G401 (cell line): ENCODE results near the gene M1AP. TPM values are rescaled to one million over a fixed set of nuclear protein-coding genes. Genes with fewer than 3 reads are reported as not detected.

Experiments
- DNase-seq: peaks from one replicate; pipeline ENCODE4 v3.0.0-alpha.2; 2015; ENCODE audit warnings: low spot score
- in situ Hi-C: cut with HindIII; loops from 2 replicates; pipeline ENCODE4 v1.10.0; 2016; ENCODE audit warnings: low sequenced_read_pairs, mixed read lengths
- total RNA-seq: library from RNA; depleted of rRNA; stranded (reverse); fragments of >200 nt; shearing (Covaris generic); gene quantifications from 2 replicates; pipeline ENCODE4 v1.2.3, GENCODE V29; 2014

The M1AP gene
- total RNA-seq, 1 experiment from 2014 or later: not detected

DNA sequence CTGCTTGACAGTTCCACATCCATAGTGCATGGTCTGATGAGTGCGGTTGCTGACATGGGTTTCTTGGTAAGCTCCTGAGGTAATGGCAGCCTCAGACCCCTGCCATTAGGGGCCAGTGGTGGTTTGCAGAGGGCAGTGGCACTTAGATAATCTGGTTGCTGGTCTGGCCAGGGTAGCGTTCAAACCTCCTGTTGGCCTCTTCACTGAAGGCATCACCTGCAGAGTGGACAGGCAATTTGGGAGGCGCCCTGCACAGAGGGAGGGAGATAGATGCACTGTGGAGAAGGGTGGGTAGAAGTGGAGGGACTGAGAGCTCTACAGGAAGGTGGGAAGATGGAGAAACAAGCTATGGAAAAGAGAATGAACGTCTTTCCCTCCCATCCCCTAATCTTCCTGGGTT lies 114.7 kb downstream of the M1AP start:
- in situ Hi-C loops: no loop called here
- DNase-seq: no peak

- in situ Hi-C loops: no loop called here
- DNase-seq: peak; percentile 38
These were observed 115.9 kb downstream of the M1AP start for GRCh38 chr2:74532222-74532621.

DNA sequence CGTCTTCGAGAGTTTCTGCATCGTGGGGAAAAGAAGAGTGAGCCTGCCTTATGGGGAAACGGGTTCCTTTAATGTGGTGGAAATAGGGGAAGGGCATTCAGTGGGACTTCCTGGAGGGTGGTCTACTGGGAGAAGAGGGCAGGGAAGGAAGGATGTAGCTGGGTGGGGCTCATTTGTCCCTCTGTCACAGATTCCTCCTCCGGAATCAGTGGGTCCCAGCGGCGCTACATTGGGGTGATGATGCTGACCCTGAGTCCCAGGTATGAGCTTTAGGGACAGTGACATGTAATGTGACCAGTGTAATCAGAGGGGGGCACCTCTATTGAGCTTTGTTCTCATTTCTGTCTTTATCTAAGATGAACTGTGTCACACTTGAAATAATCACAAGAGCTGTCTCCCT lies 116.5 kb downstream of the M1AP start:
- no peak for DNase-seq
- in situ Hi-C loops: no loop called here

DNA sequence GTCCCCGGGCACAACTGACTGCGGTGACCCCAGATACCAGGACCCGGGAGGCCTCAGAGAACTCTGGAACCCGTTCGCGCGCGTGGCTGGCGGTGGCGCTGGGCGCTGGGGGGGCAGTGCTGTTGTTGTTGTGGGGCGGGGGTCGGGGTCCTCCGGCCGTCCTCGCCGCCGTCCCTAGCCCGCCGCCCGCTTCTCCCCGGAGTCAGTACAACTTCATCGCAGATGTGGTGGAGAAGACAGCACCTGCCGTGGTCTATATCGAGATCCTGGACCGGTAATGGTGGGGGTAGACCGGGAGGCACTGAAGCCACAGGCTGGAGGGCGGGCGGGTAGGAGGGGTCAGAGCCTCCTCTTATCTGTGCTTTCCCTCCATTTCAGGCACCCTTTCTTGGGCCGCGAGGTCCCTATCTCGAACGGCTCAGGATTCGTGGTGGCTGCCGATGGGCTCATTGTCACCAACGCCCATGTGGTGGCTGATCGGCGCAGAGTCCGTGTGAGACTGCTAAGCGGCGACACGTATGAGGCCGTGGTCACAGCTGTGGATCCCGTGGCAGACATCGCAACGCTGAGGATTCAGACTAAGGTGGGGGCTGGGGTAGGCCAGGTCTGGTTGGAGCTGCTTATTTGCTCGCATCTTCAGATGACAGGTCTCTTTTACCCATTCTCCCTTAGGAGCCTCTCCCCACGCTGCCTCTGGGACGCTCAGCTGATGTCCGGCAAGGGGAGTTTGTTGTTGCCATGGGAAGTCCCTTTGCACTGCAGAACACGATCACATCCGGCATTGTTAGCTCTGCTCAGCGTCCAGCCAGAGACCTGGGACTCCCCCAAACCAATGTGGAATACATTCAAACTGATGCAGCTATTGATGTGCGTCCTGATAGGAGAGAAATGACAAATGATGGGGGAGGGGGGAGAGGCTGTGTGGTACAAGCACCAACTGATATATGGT lies 117.6 kb downstream of the M1AP start:
- in situ Hi-C loops: no loop called here
- peak; percentile 32 for DNase-seq

GRCh38 chr2:74529357-74530238 lies 118.5 kb downstream of the M1AP start, which contains the start of the genes AUP1 and HTRA2:
AUP1 (minus strand) TSS chr2:74529706; CDS start chr2:74529629, 77 bp downstream.
HTRA2 (plus strand) TSS chr2:74529933; CDS start chr2:74530007, 74 bp downstream.
- DNase-seq: peak; percentile 99
- in situ Hi-C loops: no loop called here

DNA sequence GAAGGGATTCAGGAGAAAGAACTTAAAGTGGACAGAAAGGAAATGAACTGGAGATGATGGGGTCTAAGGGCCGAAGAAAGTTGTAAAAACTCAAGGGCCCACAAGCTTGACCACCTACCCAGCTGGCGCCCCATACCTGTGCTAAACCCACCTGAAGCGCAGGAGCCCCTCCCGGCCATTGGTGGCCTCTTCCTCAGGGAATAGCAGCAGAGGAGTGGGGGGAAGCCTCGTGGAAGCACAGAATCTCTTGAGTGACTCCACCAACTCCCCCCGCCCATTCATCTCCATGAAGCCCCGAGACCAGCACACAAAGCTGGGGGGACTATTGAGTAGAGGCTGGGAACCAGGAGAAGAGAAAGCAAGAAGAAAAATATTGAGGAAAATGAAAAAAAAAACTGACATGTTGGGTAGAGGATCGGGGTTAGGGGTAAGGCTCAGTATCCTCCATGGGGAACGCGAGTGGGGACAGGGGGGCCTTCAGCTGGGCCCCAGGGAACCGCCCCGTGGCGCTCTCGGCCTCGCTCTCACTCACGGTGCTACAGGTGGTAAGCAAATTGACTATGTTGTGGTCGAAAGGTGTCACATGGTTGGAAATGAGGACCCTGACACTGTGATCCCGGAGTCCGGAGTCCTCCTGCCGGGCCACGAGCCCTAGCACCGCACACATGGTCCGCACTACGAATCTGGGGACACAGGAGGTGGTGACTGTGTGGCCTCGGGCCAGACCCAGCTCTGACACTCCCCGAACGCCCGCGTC lies 119.4 kb downstream of the M1AP start:
- in situ Hi-C loops: no loop called here
- no peak for DNase-seq

GRCh38 chr2:74527741-74528140 lies 120.4 kb downstream of the M1AP start:
- in situ Hi-C loops: no loop called here
- no peak for DNase-seq

GRCh38 chr2:74526649-74527230 lies 121.4 kb downstream of the M1AP start:
- in situ Hi-C loops: no loop called here
- DNase-seq: no peak

DNA sequence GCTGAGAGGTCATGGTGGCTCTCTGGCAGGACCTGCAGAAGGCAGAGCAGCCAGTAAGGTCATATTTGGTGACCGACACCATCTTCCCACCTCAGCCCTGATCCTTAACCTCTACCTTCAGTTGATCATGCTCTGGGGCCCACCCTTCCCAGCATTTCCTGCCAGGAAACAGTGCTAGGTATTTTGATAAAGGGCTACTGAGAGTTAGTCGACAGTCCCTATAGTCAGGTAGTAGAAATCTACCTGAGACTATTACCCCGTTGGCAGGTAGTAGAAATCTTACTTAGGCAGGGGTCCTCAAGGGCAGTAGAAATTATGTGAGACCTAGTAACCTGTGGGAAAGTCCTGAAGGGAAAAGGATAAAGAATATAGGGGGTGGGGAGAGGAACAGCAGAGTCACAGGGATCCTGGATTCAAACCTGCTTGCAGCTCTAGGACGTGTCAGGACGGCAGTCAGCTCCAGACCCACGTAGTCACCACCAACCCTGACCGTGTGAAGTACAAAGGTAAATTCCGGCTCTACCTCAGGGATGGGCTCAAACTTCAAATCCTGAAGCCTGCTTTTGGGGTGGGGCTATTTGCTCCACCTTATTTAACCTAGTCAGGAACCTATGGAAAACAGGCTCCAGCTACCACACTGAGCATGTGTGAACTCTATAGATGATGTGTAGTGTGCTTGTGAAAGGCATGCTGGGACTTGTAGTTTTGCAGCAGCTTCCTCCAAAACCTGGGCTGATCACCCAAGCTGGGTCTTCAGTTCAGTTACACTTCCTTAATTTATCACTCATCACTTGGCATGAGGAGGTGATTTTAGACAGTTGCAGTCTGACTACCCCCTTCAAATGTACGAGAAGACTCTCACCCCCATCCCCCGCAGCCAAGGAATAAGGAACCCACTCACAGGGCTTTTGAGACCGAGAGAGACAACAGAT lies 122.1 kb downstream of the M1AP start, which contains the start of gene DQX1:
TSS of gene DQX1 (minus strand) at position 515 of the 932 bp plus-strand sequence. CDS start at position 13, 502 bp downstream.
- in situ Hi-C loops: no loop called here
- peak; percentile 54 for DNase-seq

- no peak for DNase-seq
- in situ Hi-C loops: no loop called here
These were observed 123.0 kb downstream of the M1AP start for GRCh38 chr2:74524955-74525716.

GRCh38 chr2:74524005-74524404 lies 124.1 kb downstream of the M1AP start:
- DNase-seq: no peak
- in situ Hi-C loops: no loop called here

DNA sequence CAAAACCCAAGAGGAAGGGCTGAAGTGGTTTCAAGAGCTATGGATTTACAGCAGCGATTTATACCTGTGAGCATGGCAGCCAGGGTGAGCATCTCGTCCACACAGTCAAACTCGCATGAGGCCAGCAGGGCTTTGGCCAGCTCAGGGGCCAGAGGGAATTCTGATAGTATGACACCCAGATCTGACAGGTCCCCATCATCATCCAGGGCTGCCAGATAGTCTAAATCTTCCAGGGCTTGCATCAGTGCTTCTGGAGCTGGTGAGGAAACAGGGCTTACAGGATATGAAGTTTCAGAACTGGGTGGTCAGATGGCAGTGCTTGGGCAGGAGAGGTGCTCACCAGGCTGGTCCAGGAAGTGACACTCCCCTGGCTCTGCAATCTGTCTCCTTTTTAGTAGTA lies 125.6 kb downstream of the M1AP start:
- no peak for DNase-seq
- in situ Hi-C loops: no loop called here

DNA sequence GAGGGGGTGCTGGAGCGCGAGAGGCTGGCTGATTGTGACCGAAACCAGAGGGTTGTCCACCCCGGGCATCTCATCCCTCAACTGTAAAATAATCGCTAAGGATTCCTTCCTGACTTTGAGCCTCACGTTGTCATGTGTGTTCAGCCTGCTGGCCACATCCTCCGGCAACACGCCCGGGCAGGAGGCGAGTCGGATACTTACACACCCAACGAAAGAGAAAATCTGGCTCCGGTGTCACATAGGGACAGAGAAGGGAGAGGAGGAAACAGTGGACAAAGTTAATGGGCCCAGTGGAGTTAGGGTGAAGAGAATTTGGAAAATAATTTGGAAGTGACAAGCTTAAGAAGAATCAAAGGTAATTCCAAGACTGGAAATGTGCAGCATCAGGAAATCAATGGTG lies 131.5 kb downstream of the M1AP start:
- in situ Hi-C loops: no loop called here
- DNase-seq: no peak

- in situ Hi-C loops: no loop called here
- peak; percentile 50 for DNase-seq
These were observed 132.0 kb downstream of the M1AP start for GRCh38 chr2:74515981-74516633.

DNA sequence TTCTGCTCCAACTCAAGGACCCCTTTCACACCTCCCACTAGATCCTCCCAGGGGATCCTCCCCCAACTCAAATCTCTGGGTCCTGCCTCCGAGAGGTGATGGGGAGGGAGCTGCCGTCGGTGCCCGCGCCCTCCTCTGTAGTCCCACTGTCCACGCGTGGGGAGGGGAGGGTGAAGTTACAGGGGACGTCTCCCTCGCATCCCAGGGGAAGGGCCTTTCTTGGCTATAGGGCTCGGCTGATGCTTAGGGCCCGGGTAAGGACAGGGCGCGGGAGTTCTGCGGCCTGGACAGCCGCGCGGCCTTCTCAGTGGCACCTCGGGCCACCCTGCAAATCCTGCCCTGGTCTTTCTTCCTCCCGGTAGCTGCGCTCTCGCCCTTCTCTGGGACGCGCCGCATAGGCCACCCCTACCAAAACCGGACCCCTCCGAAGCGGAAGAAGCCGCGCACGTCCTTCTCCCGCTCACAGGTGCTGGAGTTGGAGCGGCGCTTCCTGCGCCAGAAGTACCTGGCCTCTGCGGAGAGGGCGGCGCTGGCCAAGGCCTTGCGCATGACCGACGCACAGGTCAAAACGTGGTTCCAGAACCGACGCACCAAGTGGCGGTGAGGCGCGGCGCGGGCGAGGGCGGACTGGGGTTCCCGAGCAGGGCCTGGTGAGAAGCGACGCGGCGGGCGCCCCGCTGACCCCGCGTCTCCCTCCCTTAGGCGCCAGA lies 132.7 kb downstream of the M1AP start:
- in situ Hi-C loops: no loop called here
- DNase-seq: no peak
